ENCODE measurements around the gene SDCBP2. TPM values are rescaled to one million over a fixed set of nuclear protein-coding genes. Genes with fewer than 3 reads are reported as not detected.

The SDCBP2 gene
- total and polyA plus RNA-seq, 10 of the 15 experiments (the other 5 are each of a cell fraction or from before 2014, with no cell fraction given), result 0.16 to 2.4 (median 1.1) TPM; not detected in 1

DNA sequence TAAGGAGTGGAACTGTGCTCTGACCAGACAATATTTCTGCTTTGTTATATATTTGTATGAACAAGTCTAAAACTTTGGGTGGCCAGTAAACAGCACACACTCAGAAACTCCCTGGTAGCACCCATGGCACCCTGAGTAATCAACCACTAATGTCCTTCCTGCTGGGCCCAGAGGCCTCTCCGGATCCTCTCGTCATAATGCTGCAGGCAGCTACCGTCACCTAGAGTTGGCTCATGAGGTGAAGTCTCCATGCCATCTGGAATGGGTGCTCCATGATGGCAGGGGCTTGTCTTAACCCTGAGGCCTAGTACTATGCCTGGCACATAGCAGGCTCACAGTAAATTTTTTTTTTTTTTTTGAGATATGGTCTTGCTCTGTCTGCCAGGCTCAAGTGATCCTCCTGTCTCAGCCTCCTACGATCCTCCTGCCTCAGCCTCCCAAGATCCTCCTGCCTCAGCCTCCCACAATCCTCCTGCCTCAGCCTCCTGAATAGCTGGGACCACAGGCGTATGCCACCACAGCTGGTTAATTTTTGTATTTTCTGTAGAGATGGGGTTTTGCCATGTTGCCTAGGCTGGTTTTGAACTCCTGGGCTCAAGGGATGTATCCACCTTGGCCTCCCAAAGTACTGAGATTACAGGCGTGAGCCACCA lies 3.0 kb upstream of the SDCBP2 start:
- Histone ChIP-seq H2AFZ (ENCODE audit: control insufficient read depth, low read depth, low read length) (no peak overlapping the region), H3K9me3 (replicated peaks; ENCODE audit: control insufficient read depth, insufficient read depth, low read length) (no peaks in the 10 kb centered on the region), H3K27me3 (replicated peaks in 1 of 2; ENCODE audit: control insufficient read depth in 2 of 2, insufficient read depth in 2 of 2, low read length in 1 of 2) (no peaks in the 10 kb centered on the region), H3K4me3 (no peak overlapping the region), H3K36me3 (ENCODE audit: control insufficient read depth in 2 of 2, insufficient read depth in 2 of 2, low read length in 1 of 2) (no peaks in the 10 kb centered on the region; a peak in 1 of 4 replicates), H4K20me1 (ENCODE audit: control insufficient read depth, insufficient read depth) (no peaks in the 10 kb centered on the region; the same call in 1 of the 2 replicates), H3K4me2 (ENCODE audit: control insufficient read depth, insufficient read depth) (no peak overlapping the region), H3K79me2 (ENCODE audit: control insufficient read depth, insufficient read depth, low read length) (peaks cover 36% of the 10 kb centered on the region), H3K27ac (ENCODE audit: control insufficient read depth, insufficient read depth) (no peak overlapping the region), H3K4me1 (ENCODE audit: control insufficient read depth, insufficient read depth, low read length) (peaks cover 27% of the 10 kb centered on the region), H3K9ac (ENCODE audit: control insufficient read depth, insufficient read depth, low read length) (no peak overlapping the region)
- TF ChIP-seq RCOR1 (conservative IDR thresholded peaks at IDR 0.05; ENCODE audit: low read depth, low read length) (no peak), SP1 (IDR thresholded peaks at IDR 0.05; ENCODE audit: low read depth, low read length) (no peak), FOXK2 (IDR thresholded peaks at IDR 0.05) (no peak)
- ChIA-PET SMC1A (ENCODE audit: uncharacterized antibody, unreplicated experiment) (interaction anchor here (0.8 to 0.9 kb wide), 2 partner anchors 58 to 1032 kb away, joined by 3 to 4 read pairs; no protein-coding TSS in a partner anchor), RAD21 (ENCODE audit: unreplicated experiment) (no interaction called here), CTCF (interaction anchor here (0.7 to 1.3 kb wide), 3 partner anchors 40 to 172 kb away, joined by 4 read pairs; no protein-coding TSS in a partner anchor), POLR2A (no interaction called here)
- no TSS peak for BruUV-seq (replicated peaks)
- intact Hi-C loops (cut with micrococcal nuclease; ENCODE audit: unreplicated experiment) (no loop called here), in situ Hi-C loops (cut with MboI) (no loop called here)
- FAIRE-seq, result no peak
- ATAC-seq, result no peak
- 98% methylated on average over 6 of the region's 6 CpGs for WGBS (ENCODE audit: insufficient coverage, insufficient replicate concordance, low lambda C conversion rate, missing lambda C conversion rate)
- DNase-seq (ENCODE audit: low read depth, low spot score), result no peak

GRCh38 chr20:1331101-1331500 lies 2.2 kb upstream of the SDCBP2 start:
- Histone ChIP-seq H2AFZ (ENCODE audit: control insufficient read depth, low read depth, low read length) (no peak overlapping the region), H3K9me3 (replicated peaks; ENCODE audit: control insufficient read depth, insufficient read depth, low read length) (no peaks in the 10 kb centered on the region), H3K9ac (ENCODE audit: control insufficient read depth, insufficient read depth, low read length) (no peak overlapping the region), H3K27ac (ENCODE audit: control insufficient read depth, insufficient read depth) (no peak overlapping the region), H3K4me2 (ENCODE audit: control insufficient read depth, insufficient read depth) (no peak overlapping the region), H3K4me1 (ENCODE audit: control insufficient read depth, insufficient read depth, low read length) (peaks cover 27% of the 10 kb centered on the region), H3K4me3 (no peak overlapping the region), H3K36me3 (ENCODE audit: control insufficient read depth in 2 of 2, insufficient read depth in 2 of 2, low read length in 1 of 2) (no peaks in the 10 kb centered on the region; a peak in 1 of 4 replicates), H4K20me1 (ENCODE audit: control insufficient read depth, insufficient read depth) (no peaks in the 10 kb centered on the region; the same call in 1 of the 2 replicates), H3K79me2 (ENCODE audit: control insufficient read depth, insufficient read depth, low read length) (peaks cover 44% of the 10 kb centered on the region), H3K27me3 (replicated peaks in 1 of 2; ENCODE audit: control insufficient read depth in 2 of 2, insufficient read depth in 2 of 2, low read length in 1 of 2) (no peaks in the 10 kb centered on the region)
- ATAC-seq, result no peak
- ChIA-PET CTCF (interaction anchor here (0.7 to 1.1 kb wide), 3 partner anchors 40 to 106 kb away, joined by 3 to 4 read pairs (median 4); no protein-coding TSS in a partner anchor), RAD21 (ENCODE audit: unreplicated experiment) (interaction anchor here (2.5 to 4.6 kb wide), 2 partner anchors 46 to 60 kb away, joined by 12 to 37 read pairs; no protein-coding TSS in a partner anchor), SMC1A (ENCODE audit: uncharacterized antibody, unreplicated experiment) (interaction anchor here (0.9 to 5.0 kb wide), 3 partner anchors 16 to 60 kb away, joined by 3 to 52 read pairs (median 6); partner anchors contain the start of gene FKBP1A), POLR2A (interaction anchor here (1.7 to 7.0 kb wide), 2 partner anchors 46 to 60 kb away, joined by 6 to 76 read pairs; partner anchors contain the start of gene FKBP1A)
- in situ Hi-C loops (cut with MboI), result no loop called here
- FAIRE-seq, result no peak
- BruUV-seq (replicated peaks), result no TSS peak
- DNase-seq (ENCODE audit: low read depth, low spot score), result no peak
- 93% methylated on average over 2 of the region's 2 CpGs for WGBS (ENCODE audit: insufficient coverage, insufficient replicate concordance, low lambda C conversion rate, missing lambda C conversion rate)
- intact Hi-C loops (cut with micrococcal nuclease; ENCODE audit: unreplicated experiment), result no loop called here
- TF ChIP-seq DPF2 (IDR thresholded peaks at IDR 0.05), result no peak
- no peak for TF ChIP-seq CBFB (IDR thresholded peaks at IDR 0.05; ENCODE audit: low read depth)
- TF ChIP-seq WRNIP1 (IDR thresholded peaks at IDR 0.05; ENCODE audit: borderline replicate concordance, low read depth, low read length), result no peak
- no peak for TF ChIP-seq ZBED1 (IDR thresholded peaks at IDR 0.05; ENCODE audit: borderline replicate concordance)

Measured in GM12878 (cell line).